ENCODE results near the gene USP13.
"Not testable (repeated sequence)": the region's sequence is repeated elsewhere in the genome, so short reads cannot be mapped to it uniquely, and the experiment has no call there.

Gene USP13, protein sequence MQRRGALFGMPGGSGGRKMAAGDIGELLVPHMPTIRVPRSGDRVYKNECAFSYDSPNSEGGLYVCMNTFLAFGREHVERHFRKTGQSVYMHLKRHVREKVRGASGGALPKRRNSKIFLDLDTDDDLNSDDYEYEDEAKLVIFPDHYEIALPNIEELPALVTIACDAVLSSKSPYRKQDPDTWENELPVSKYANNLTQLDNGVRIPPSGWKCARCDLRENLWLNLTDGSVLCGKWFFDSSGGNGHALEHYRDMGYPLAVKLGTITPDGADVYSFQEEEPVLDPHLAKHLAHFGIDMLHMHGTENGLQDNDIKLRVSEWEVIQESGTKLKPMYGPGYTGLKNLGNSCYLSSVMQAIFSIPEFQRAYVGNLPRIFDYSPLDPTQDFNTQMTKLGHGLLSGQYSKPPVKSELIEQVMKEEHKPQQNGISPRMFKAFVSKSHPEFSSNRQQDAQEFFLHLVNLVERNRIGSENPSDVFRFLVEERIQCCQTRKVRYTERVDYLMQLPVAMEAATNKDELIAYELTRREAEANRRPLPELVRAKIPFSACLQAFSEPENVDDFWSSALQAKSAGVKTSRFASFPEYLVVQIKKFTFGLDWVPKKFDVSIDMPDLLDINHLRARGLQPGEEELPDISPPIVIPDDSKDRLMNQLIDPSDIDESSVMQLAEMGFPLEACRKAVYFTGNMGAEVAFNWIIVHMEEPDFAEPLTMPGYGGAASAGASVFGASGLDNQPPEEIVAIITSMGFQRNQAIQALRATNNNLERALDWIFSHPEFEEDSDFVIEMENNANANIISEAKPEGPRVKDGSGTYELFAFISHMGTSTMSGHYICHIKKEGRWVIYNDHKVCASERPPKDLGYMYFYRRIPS

GRCh38 chr3:179652447-179653095 is at the start of gene USP13:
Gene USP13 (plus strand): TSS chr3:179653040. CDS start chr3:179653226, 186 bp downstream.
- DNase-seq, result peak; percentile 46

DNA sequence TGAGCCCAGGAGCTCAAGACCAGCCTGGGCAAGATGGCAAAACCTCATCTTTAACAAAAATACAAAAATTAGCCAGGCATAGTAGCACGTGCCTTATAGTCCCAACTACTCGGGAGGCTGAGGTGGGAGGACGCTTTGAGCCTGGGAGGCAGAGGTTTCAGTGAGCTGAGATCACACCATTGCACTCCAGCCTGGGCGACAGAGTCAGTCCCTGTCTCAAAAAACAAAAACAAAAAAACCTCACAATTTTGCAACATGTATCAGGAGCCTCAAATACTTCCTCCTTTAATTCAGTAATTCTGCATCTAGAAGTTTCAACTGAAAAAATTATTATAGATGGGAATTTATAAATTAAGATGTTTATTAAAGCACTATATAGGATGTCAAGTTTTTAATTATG is 49.5 kb upstream of the USP13 start:
- DNase-seq, result no peak

- no peak for DNase-seq
These were observed 49.0 kb upstream of the USP13 start for GRCh38 chr3:179603831-179604230.

DNA sequence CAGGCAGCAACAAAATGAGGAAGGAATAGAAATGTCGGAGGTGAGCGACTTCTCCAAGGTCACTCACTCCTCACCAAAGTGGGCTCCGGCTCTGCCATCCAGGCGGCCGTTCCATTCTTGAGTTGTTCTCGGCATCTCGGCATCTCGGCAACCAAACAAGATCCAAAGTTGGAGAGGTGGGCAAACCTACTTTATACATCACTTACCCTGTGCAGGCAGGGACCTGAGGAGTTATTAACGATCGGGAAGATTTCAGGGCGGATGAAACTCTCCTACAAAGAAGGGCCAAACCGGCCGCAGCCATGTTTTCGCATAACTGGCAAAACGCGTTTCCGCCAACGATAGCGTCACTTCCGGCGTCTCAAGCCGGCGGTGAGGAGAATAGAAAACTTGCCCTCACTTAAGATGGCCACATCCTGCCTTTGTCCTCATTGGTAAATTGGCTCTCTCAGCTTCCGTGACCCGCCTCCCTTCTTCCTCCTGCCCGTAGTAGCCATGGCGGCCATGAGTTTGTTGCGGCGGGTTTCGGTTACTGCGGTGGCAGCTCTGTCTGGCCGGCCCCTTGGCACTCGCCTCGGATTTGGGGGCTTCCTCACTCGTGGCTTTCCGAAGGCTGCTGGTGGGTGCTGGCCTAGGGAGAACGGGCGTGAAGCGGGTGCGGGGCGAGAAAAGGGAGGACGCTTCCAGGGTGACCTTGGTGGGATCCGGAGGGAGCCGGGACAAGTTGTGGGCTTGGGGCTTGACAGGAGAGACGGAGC is 48.3 kb upstream of the USP13 start, which contains the start of the genes MRPL47 and NDUFB5:
TSS of gene MRPL47 (minus strand) at position 318 of the 758 bp plus-strand sequence. CDS start at position 304, 14 bp downstream.
TSS of gene NDUFB5 (plus strand) at position 474 of the 758 bp plus-strand sequence. CDS start at position 496, 22 bp downstream.
- DNase-seq, result peak; percentile 90

GRCh38 chr3:179606534-179607085 is 46.2 kb upstream of the USP13 start:
- no peak for DNase-seq

DNA sequence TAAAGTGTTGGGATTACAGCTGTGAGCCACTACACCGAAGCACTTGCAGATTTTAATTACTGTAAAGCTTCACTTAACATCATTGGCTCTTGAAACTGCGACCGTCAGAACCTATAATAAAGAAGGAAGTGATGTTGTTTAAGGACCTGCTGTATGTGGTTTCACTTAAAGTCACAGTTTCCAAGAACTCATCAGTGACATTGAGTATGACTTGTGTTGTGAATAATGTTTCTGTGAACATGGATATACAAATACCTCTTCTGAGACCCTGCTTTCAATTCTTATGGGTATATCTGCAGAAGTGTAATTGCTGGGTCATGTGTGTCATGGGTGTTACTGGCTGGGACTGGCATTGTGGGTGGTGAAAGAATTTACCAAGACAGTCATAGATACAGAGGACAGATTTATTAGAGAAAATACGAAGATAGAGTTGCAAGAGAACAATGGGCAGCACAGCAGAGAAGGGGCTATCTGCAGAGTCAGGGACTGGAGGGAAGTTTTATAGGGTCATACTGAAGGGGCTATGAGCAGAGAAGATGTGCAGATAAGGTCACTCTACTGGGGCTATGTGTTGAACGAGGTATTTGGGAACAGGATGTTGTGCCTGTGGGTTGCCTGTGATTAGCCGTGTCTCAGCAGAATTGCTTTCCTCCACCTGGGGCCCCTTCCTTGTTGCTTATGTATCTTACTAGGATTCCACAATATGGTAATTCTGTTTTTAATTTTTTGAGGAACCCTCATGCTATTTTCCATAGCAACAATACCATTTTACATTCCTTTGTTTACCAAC is 43.7 kb upstream of the USP13 start:
- no peak for DNase-seq

GRCh38 chr3:179610066-179610465 is 42.8 kb upstream of the USP13 start:
- DNase-seq, result no peak

DNA sequence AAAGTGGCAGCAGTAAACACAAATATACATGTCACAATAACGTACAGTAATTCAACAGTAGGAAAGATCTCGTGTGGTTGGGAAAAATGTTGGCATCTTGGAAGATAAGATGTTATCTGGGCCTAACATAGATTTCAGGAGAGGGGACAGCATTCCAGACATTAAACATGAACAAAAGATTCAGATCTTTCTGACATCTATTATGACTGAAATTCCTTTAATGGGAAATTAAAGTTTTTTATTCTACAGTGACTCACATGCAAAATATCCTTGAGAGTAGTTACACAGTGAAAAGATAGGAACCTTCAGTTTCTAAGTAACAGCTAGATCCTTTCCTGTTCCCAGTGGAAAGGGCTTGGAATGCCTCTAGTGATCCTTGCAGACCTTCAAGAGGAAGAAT is 39.0 kb upstream of the USP13 start:
- DNase-seq, result no peak

GRCh38 chr3:179615458-179616173 is 37.2 kb upstream of the USP13 start:
- DNase-seq, result no peak

GRCh38 chr3:179622023-179622422 is 30.8 kb upstream of the USP13 start:
- no peak for DNase-seq

- no peak for DNase-seq
These were observed 28.4 kb upstream of the USP13 start for GRCh38 chr3:179624451-179624850.

- DNase-seq, result no peak
These were observed 21.9 kb upstream of the USP13 start for GRCh38 chr3:179630753-179631451.

- DNase-seq, result no peak
These were observed 12.4 kb upstream of the USP13 start for GRCh38 chr3:179640469-179640868.

GRCh38 chr3:179642871-179643270 is 10.0 kb upstream of the USP13 start:
- DNase-seq, result no peak

GRCh38 chr3:179643837-179644236 is 9.0 kb upstream of the USP13 start:
- DNase-seq, result not testable (repeated sequence)

DNA sequence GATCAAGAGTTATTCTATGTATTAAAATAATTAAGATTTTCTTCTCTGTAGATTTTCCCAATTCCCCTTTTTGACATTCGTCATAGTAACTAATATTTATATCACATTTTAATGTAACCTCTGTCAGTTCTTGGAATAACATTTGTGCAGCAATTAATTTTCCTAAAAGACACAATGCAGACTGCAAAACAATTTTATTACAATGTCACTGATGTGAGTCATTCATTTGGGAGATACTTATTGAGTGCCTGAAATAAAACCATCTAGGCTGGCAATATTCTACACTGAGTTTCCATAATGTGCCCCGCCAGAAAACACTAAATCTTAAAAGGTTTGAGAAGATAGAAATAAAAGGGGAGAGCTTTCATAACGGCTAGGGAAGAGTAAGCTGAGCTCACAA is 6.7 kb upstream of the USP13 start:
- DNase-seq, result no peak

GRCh38 chr3:179651687-179652446 is 973 bp upstream of the USP13 start:
- no peak for DNase-seq

- peak; percentile 41 for DNase-seq
These were observed 407 bp downstream of the USP13 start for GRCh38 chr3:179653096-179653797.
